HG03520 (cell line): Measurements from ENCODE around the gene SIL1.

Experiments used
- ATAC-seq: cut with Tn5 transposase; IDR thresholded peaks from one replicate; pipeline ENCODE4 v1.9.1; 2021; ENCODE audit warnings: mild to moderate bottlenecking, moderate library complexity; ENCODE audit not compliant: unreplicated experiment

The SIL1 gene

DNA sequence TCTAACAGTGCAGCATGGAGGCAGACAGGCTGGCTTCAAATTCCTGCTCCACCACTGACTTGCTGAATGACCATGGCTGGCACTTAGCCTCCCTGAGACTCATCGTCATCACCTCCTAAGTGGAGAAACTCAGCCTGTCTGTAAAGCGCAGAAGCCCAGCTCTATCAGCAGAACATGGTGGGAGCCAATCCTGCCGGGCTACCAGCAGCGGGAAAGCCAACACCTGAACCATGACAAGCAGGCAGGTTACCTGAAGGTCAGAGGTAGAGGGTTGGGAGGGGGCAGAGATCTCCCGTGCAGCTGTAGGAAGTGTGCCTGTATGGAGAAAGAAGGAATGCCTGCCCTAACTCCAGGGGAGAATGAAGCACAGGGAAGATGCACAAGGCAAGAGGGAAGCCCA, 250.4 kb downstream of the SIL1 start:
- no peak for ATAC-seq

- ATAC-seq, result no peak
These were observed 251.2 kb downstream of the SIL1 start for GRCh38 chr5:138946831-138947560.

GRCh38 chr5:138946241-138946623, 251.9 kb downstream of the SIL1 start:
- ATAC-seq, result no peak

DNA sequence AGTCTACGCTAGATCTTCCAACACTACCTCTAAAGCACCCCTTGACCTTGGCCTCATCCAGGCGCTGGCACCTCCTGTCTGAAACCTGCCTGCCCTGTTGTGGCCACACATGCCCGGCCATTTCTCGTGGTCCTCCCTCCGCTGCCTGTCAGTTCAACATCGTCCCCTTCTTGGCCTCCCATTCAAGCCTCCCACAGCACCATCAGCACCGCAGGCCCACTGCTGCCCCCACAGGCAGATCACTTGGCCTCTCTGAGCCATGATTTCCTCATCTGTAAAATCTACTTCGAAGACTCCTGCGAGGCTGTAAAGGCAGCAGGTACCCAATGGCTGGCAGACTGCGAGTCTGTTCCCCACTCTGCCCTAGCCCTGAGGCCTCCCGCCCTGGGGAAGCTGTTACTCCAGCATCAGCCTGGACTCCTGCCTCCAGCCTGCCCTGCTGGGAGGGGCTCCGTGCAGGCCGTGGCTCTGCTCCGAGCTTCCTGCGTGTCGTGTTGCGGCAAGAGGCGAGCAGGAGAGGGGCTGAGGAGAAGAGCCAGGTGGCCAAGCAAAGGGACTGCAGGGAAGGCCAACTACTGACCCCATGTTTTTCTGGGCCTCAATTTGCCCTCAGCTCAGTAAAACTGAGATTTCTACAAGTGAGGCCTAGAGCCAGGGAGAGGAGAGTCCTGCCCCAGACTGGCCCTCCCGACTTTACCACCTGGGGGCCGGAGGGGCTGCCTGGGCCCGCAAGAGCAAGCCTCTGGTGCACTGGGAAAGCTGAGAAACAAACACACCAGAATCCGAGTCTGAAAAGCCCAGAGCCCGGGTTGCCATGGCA, 252.5 kb downstream of the SIL1 start:
- no peak for ATAC-seq

GRCh38 chr5:138944527-138945322, 253.4 kb downstream of the SIL1 start:
- no peak for ATAC-seq

- no peak for ATAC-seq
These were observed 254.5 kb downstream of the SIL1 start for GRCh38 chr5:138943599-138944173.

GRCh38 chr5:138942861-138943260, 255.3 kb downstream of the SIL1 start:
- no peak for ATAC-seq

DNA sequence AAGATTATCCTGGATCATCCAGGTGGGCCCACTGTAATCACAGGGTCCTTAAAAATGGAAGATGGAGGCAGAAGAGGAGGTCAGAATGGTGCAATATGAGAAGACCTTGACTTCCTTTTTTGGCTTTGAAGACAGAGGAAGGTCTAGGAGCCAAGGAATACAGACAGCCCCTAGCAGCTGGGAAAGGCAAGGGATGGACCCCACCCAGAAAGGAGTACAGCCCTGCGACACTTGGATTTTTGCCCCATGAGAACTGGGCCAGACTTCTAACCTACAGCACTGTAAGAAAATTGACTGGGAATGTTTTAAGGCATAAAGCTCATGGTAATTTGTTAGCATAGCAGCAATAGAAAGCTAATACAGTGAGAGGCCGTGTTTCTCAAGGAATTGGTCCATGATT, 256.1 kb downstream of the SIL1 start:
- no peak for ATAC-seq

DNA sequence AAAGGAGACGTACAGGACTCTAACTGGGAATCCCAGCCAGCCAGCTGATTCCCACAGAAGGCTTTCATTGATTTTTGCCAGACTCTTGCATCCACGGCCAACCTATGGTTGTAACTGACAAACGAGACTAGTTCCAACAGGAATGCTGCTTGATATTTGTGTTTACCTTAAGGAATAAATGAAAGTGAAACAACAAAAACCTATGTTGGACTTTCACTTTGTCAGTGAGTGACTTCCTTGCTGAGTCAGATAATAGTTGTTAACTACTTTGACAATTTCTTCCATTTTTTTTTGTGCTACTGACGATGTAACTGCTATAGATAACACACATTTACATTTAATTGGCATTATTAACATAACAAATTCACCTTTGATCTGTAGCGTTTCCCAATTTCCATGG, 259.6 kb downstream of the SIL1 start:
- no peak for ATAC-seq

- ATAC-seq, result no peak
These were observed 260.5 kb downstream of the SIL1 start for GRCh38 chr5:138937392-138938387.

GRCh38 chr5:138936968-138937345, 261.2 kb downstream of the SIL1 start:
- ATAC-seq, result no peak

DNA sequence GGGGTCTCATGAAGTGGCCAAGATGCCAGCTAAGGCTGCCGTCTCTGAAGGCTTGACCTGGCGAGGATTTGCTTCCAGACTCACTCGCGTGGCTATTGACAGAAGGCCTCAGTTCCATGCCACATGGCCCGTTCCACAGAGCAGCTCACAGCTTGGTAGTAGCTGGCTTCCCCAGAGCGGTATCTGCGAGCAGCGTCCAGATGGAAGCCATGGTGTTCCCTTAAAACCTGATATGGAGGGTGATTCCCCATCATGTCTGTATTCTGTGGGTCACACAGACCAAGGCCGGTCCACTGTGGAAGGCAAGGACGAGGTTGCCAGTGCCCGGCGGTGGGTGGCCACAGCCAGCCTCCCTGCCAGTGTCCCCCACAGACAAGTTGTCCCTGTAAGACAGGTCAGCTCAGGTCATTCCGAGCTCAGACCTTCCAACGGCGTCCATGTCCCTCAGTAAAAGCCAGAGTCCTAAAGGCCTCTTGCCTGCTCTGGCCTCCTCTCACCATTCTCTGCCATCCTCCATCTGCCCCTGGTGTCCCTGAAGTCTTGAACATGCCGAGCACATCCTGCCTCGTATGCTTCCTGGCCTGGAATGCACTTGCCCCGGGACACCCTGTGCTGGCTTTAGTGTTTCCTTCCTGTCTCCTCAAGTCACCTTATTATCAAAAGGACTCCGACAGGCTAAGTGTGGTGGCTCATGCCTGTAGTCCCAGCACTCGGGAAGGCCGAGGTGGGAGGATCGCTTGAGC, 261.8 kb downstream of the SIL1 start:
- ATAC-seq, result no peak

- ATAC-seq, result no peak
These were observed 262.7 kb downstream of the SIL1 start for GRCh38 chr5:138935466-138935865.

DNA sequence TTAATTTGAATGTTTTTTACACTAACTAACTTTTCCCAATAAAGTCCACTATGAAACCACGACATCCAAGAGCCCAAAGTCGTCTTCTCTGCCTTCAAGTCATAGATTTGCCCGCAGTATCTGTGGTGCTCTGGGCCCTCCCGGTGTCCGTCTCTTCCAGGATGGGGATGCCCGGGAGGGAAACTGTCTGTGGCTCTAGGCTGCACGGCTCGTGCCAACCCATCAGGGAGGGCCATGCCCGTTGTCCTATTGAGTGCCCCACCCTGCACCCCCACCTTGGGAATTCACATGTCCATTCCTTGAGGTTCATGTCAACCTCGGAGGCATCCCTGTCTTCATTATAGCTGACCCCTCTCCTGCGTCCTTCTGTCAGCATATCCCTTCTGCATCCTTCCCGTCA, 263.2 kb downstream of the SIL1 start:
- ATAC-seq, result no peak

DNA sequence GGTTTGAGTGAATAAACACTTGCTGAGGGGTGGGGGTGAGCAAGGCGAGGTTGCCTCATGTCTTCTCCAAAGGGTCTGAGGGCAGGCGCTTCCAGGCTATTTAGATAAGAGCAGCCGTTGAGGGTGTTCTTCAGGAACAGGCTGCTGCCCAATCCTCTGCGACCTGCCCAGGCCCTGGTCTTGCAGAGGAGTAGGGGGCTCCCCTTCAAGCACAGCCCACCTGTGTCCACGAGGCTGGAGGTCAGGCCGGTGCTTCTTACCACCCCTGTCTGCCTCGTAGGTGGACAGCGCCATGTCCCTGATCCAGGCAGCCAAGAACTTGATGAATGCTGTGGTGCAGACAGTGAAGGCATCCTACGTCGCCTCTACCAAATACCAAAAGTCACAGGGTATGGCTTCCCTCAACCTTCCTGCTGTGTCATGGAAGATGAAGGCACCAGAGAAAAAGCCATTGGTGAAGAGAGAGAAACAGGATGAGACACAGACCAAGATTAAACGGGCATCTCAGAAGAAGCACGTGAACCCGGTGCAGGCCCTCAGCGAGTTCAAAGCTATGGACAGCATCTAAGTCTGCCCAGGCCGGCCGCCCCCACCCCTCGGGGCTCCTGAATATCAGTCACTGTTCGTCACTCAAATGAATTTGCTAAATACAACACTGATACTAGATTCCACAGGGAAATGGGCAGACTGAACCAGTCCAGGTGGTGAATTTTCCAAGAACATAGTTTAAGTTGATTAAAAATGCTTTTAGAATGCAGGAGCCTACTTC, 264.5 kb downstream of the SIL1 start:
- no peak for ATAC-seq

DNA sequence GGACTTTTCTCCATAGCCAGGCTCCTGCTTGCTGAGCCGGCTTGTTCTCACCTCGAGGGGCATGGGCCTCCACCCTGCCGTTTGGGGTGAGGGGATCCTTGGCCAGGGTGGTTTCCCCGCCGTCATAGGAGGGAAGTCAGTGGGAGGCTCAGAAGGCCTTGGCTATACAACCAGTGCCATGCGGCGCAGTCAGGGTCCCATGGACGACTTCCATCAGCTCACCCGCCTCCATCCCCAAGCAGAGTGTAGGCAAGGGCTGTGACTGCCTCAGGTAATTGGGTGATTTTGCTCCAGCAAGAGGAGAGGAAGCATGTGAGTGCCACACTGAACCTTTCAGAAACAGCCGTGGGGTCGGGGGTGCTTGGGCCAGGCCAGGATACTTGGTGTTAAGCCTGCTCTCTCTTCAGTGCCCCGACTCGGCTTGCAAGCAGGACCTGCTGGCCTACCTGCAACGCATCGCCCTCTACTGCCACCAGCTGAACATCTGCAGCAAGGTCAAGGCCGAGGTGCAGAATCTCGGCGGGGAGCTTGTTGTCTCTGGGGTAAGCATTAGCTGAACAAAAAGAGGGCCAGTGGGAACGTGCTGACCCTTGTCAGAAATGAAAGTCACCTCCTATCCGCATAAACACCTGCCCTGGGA, 265.9 kb downstream of the SIL1 start:
- no peak for ATAC-seq

GRCh38 chr5:138930371-138931097, 267.6 kb downstream of the SIL1 start:
- no peak for ATAC-seq

DNA sequence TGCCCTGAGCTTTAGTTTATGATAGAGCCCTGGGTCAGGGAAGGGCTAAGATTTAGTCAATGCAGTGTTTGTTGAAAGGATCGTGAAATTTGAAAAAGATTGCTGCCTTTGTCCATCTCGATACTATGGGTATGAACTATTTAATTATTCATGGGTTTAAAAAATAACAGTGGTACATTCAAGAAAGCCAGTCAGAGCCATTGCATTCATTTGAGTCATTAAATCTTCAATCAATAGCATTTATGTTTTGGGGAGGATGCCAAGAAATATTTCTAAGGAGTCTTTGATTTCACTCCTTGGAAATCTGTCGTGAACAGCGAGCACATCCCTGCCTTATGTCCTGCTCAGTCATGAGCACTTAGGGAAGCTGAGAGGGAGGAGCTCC, 268.6 kb downstream of the SIL1 start:
- no peak for ATAC-seq
